GM23338 (cell line): ENCODE measurements around the gene DYSF. TPM values are rescaled to one million over a fixed set of nuclear protein-coding genes. Genes with fewer than 3 reads are reported as not detected.

Experiments
- ATAC-seq: fragments of 200-7000 bp; cut with Tn5 transposase; 3 replicates; pipeline ENCODE4 v1.9.1; 2020
- DNase-seq: peaks from one replicate; pipeline ENCODE4 v3.0.0-alpha.2; 2015; ENCODE audit warnings: low spot score
- H2AFZ ChIP-seq: fragments of 200-600 bp; sonication (generic); 2 replicates; pipeline ENCODE4 v1.8.0; 2016; ENCODE audit warnings: antibody characterized with exemption, mild to moderate bottlenecking, moderate library complexity
- H3F3A ChIP-seq: fragments of 200-600 bp; sonication (generic); replicated peaks from 2 replicates; pipeline ENCODE4 v1.8.0; 2017; ENCODE audit warnings: antibody characterized with exemption, mixed run types, low read depth
- H3K27ac ChIP-seq: fragments of 200-600 bp; sonication (generic); 2 replicates; pipeline ENCODE4 v1.6.1; 2016; ENCODE audit warnings: low read depth
- H3K27me3 ChIP-seq: fragments of 200-600 bp; sonication (generic); 2 replicates; pipeline ENCODE4 v1.8.0; 2016; ENCODE audit warnings: mild to moderate bottlenecking, mixed run types, moderate library complexity; ENCODE audit not compliant: insufficient read depth
- H3K36me3 ChIP-seq: fragments of 200-600 bp; sonication (generic); 2 replicates; pipeline ENCODE4 v1.8.0; 2016; ENCODE audit warnings: mild to moderate bottlenecking; ENCODE audit not compliant: insufficient read depth
- H3K4me1 ChIP-seq: fragments of 200-600 bp; sonication (generic); 2 replicates; pipeline ENCODE4 v1.8.0; 2016; ENCODE audit warnings: mild to moderate bottlenecking, moderate library complexity; ENCODE audit not compliant: insufficient read depth
- H3K4me2 ChIP-seq: fragments of 200-600 bp; sonication (generic); 2 replicates; pipeline ENCODE4 v1.7.1; 2017; ENCODE audit warnings: mixed run types
- H3K4me3 ChIP-seq: fragments of 200-600 bp; sonication (generic); 2 replicates; pipeline ENCODE4 v1.6.1; 2016; ENCODE audit warnings: mixed run types
- H3K79me2 ChIP-seq: fragments of 200-600 bp; sonication (generic); replicated peaks from 2 replicates; pipeline ENCODE4 v1.8.0; 2017; ENCODE audit warnings: mild to moderate bottlenecking; ENCODE audit not compliant: insufficient read depth
- H3K9me2 ChIP-seq: fragments of 200-600 bp; sonication (generic); 2 replicates; pipeline ENCODE4 v1.8.0; 2017; ENCODE audit not compliant: insufficient read depth
- H4K20me1 ChIP-seq: fragments of 200-600 bp; sonication (generic); replicated peaks from 2 replicates; pipeline ENCODE4 v1.8.0; 2017; ENCODE audit warnings: mild to moderate bottlenecking; ENCODE audit not compliant: insufficient read depth
- H3K27ac Mint-ChIP-seq: 2 replicates; pipeline ENCODE4 v1.8.0; 2020; ENCODE audit warnings: inconsistent platforms, mild to moderate bottlenecking, moderate library complexity, mixed read lengths
- H3K27me3 Mint-ChIP-seq: 3 replicates; pipeline ENCODE4 v1.8.0; 2022; ENCODE audit warnings: low read depth, mild to moderate bottlenecking, moderate library complexity, mixed read lengths, inconsistent platforms; ENCODE audit not compliant: insufficient read depth, poor library complexity
- H3K36me3 Mint-ChIP-seq: 3 replicates; pipeline ENCODE4 v1.8.0; 2021; ENCODE audit warnings: low read depth, mild to moderate bottlenecking, inconsistent platforms, moderate library complexity, mixed read lengths
- H3K4me1 Mint-ChIP-seq: 3 replicates; pipeline ENCODE4 v1.8.0; 2020; ENCODE audit warnings: mild to moderate bottlenecking, inconsistent platforms, mixed read lengths
- H3K4me3 Mint-ChIP-seq: 3 replicates; pipeline ENCODE4 v1.8.0; 2021; ENCODE audit warnings: moderate library complexity, mild to moderate bottlenecking, inconsistent platforms, mixed read lengths
- H3K9me3 Mint-ChIP-seq: 3 replicates; pipeline ENCODE4 v1.8.0; 2020; ENCODE audit warnings: moderate library complexity, mild to moderate bottlenecking, inconsistent platforms, mixed read lengths
- CREB1 ChIP-seq: fragments of 250-450 bp; sonication (Bioruptor Pico); IDR thresholded peaks from 2 replicates; pipeline ENCODE4 v1.5.0; 2020; ENCODE audit warnings: low read depth, mild to moderate bottlenecking, moderate library complexity
- CTCF ChIP-seq, 2 experiments: fragments of 200-600 bp in 1 of 2; sonication (generic) in 1 of 2; conservative IDR thresholded peaks; 2 replicates each; pipeline versions ENCODE4 v1.5.1 to v1.6.1; 2016 to 2017; ENCODE audit warnings: antibody characterized with exemption in 2 of 2, low read depth in 2 of 2, mild to moderate bottlenecking in 2 of 2, moderate library complexity in 1 of 2
- ETS1 ChIP-seq: IDR thresholded peaks from 2 replicates; pipeline ENCODE4 v1.6.1; 2016; ENCODE audit warnings: antibody characterized with exemption
- EZH2 ChIP-seq: fragments of 200-600 bp; sonication (generic); IDR thresholded peaks from one replicate; pipeline ENCODE4 v1.8.0; 2017; ENCODE audit warnings: antibody characterized with exemption, mild to moderate bottlenecking, low read depth; ENCODE audit not compliant: unreplicated experiment
- EZH2phosphoT487 ChIP-seq: fragments of 200-600 bp; sonication (generic); IDR thresholded peaks from one replicate; pipeline ENCODE4 v1.8.1; 2018; ENCODE audit warnings: antibody characterized with exemption; ENCODE audit not compliant: unreplicated experiment
- JUNB ChIP-seq: IDR thresholded peaks from one replicate; pipeline ENCODE4 v1.6.1; 2016; ENCODE audit warnings: antibody characterized with exemption; ENCODE audit not compliant: unreplicated experiment
- NANOG ChIP-seq: IDR thresholded peaks from 2 replicates; pipeline ENCODE4 v1.6.1; 2016; ENCODE audit warnings: antibody characterized with exemption, borderline replicate concordance
- POLR2AphosphoS5 ChIP-seq: IDR thresholded peaks from 2 replicates; pipeline ENCODE4 v1.6.1; 2016; ENCODE audit warnings: antibody characterized with exemption, low read depth
- REST ChIP-seq: IDR thresholded peaks from one replicate; pipeline ENCODE4 v1.6.1; 2018; ENCODE audit warnings: antibody characterized with exemption; ENCODE audit not compliant: unreplicated experiment
- STAT1 ChIP-seq: IDR thresholded peaks from one replicate; pipeline ENCODE4 v1.6.1; 2016; ENCODE audit warnings: antibody characterized with exemption; ENCODE audit not compliant: unreplicated experiment
- ZNF114 ChIP-seq: fragments of 250-450 bp; sonication (Bioruptor Pico); IDR thresholded peaks from 2 replicates; pipeline ENCODE4 v1.5.0; 2020; ENCODE audit warnings: mild to moderate bottlenecking, moderate library complexity
- ZNF331 ChIP-seq: fragments of 250-450 bp; sonication (Bioruptor Pico); IDR thresholded peaks from 2 replicates; pipeline ENCODE4 v1.5.0; 2020; ENCODE audit warnings: low read depth, mild to moderate bottlenecking, moderate library complexity
- polyA plus RNA-seq: library from polyadenylated mRNA; unstranded; fragments of >200 nt; fragmentation: Nextera tagmentation; extraction: Ambion mirVana; gene quantifications from 2 replicates; pipeline ENCODE4 v1.2.1, GENCODE V29; 2016
- total RNA-seq: library from RNA; depleted of rRNA; stranded (reverse); fragments of >200 nt; shearing (Covaris generic); gene quantifications from 2 replicates; pipeline ENCODE4 v1.2.3, GENCODE V29; 2014

DYSF gene
- total and polyA plus RNA-seq, 2 experiments from 2014 or later, result 7.3 to 21.3 TPM

GRCh38 chr2:71699428-71699827 lies 246.1 kb downstream of the DYSF start:
- Mint-ChIP-seq H3K9me3 (peaks cover 9% of the 10 kb centered on the region; the same call in 1 of the 3 replicates), H3K4me3 (no peak overlapping the region), H3K36me3 (no peaks in the 10 kb centered on the region), H3K4me1 (peaks cover 21% of the 10 kb centered on the region), H3K27me3 (peaks cover 16% of the 10 kb centered on the region), H3K27ac (no peak overlapping the region)
- TF ChIP-seq NANOG, result no peak
- TF ChIP-seq EZH2phosphoT487, result no peak
- Histone ChIP-seq H3K27ac (no peak overlapping the region), H3K9me2 (no peaks in the 10 kb centered on the region), H3F3A (no peaks in the 10 kb centered on the region), H4K20me1 (no peaks in the 10 kb centered on the region), H3K4me2 (no peak overlapping the region), H3K27me3 (no peaks in the 10 kb centered on the region), H3K36me3 (no peaks in the 10 kb centered on the region), H3K4me3 (no peak overlapping the region), H3K4me1 (peaks cover 11% of the 10 kb centered on the region), H2AFZ (no peak overlapping the region), H3K79me2 (no peaks in the 10 kb centered on the region)
- ATAC-seq (no peak), DNase-seq (no peak)

DNA sequence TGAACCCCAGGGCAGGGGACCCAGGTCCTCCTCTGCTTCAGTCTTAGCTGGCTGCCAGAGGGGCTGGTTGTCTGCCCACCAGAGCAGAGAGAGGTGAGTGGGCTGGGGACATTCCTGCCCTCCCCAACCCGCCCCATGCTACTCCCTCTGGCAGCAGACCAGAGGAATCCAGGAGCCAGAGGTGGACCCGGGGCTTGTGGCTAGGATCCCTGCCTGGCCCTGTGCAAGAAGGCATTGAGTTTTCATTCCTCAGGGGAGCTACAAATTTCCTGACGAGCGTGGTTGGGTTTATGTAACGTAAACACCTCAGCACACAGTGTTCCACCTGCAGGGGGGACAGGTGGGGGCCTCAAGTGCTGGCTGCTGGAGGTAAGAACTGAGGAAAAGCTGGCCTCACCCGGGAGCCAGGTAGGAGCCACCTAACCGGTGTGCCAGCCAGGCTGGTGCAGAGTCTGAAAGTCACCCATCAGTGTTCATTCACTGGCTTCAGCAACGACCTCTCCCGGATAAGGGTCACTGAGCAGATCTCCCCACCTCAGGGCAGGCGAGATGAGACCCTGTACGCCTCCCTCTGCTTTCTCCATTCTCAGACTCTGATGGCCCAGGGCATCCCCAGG lies 246.8 kb downstream of the DYSF start:
- H3K79me2 ChIP-seq, result no peaks in the 10 kb centered on the region
- no peaks in the 10 kb centered on the region; the same call in 2 of the 3 replicates for H3K36me3 Mint-ChIP-seq
- ATAC-seq (no peak), DNase-seq (no peak)
- no peaks in the 10 kb centered on the region for H3K36me3 ChIP-seq
- no peaks in the 10 kb centered on the region for H4K20me1 ChIP-seq
- no peaks in the 10 kb centered on the region for H3K9me2 ChIP-seq
- H3K27ac ChIP-seq, result no peak overlapping the region
- no peaks in the 10 kb centered on the region for H3F3A ChIP-seq
- H3K4me1 ChIP-seq, result peaks cover 6% of the 10 kb centered on the region
- H3K9me3 Mint-ChIP-seq, result peaks cover 9% of the 10 kb centered on the region; the same call in 1 of the 3 replicates
- H3K27ac Mint-ChIP-seq, result no peak overlapping the region
- H3K4me2 ChIP-seq, result no peak overlapping the region
- peaks cover 14% of the 10 kb centered on the region for H3K4me1 Mint-ChIP-seq
- no peak overlapping the region for H2AFZ ChIP-seq
- no peak overlapping the region for H3K4me3 Mint-ChIP-seq
- H3K27me3 ChIP-seq, result no peaks in the 10 kb centered on the region
- peaks cover 17% of the 10 kb centered on the region for H3K27me3 Mint-ChIP-seq
- no peak overlapping the region for H3K4me3 ChIP-seq
- no peak for TF ChIP-seq JUNB
- TF ChIP-seq POLR2AphosphoS5, result no peak
- no peak for TF ChIP-seq CTCF (conservative IDR thresholded peaks at IDR 0.05; ENCODE audit: low read depth in 2 of 2)
- TF ChIP-seq CREB1 (CRISPR knock-in tag), result no peak
- no peak for TF ChIP-seq STAT1
- TF ChIP-seq ZNF331 (CRISPR knock-in tag), result no peak
- no peak for TF ChIP-seq REST
- TF ChIP-seq ZNF114 (CRISPR knock-in tag), result no peak
- TF ChIP-seq ETS1, result no peak
- no peak for TF ChIP-seq EZH2phosphoT487
- TF ChIP-seq EZH2, result no peak
